NB4 (cell line): ENCODE results near the gene RAB7A.

Source experiments
- MYC ChIP-seq: IDR thresholded peaks from 2 replicates; pipeline ENCODE4 v1.6.1; 2011; ENCODE audit warnings: low read depth, low read length
- POLR2A ChIP-seq: IDR thresholded peaks from 2 replicates; pipeline ENCODE4 v1.6.1; 2011; ENCODE audit warnings: mild to moderate bottlenecking; ENCODE audit not compliant: insufficient read length; ENCODE audit errors: extremely low read depth
- TF ChIP-seq, protein P1 (sequence below): IDR thresholded peaks from one replicate; pipeline ENCODE4 v1.5.1; 2012; ENCODE audit warnings: low read depth, low read length
- TF ChIP-seq, protein P2 (sequence below): IDR thresholded peaks from 2 replicates; pipeline ENCODE4 v1.6.1; 2011; ENCODE audit warnings: low read depth, low read length

DNA sequence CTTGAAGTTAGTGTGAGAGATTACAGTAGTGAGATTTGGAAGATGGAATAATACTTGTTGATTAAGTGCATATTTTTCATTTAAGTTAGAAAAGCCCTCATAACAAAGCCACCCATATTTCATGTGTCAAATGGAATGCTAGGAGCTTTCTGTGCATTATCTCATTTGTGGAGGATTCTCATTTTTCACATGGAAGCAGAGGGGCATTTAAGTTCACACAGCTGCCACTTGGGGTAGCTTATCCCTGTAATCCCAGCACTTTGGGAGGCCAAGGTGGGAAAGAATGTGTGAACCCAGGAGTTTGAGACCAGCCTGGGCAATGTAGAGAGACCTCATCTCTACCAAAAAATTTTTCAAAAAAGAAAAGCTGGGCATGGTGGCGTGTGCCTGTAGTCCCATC is 55.2 kb downstream of the RAB7A start:
- TF ChIP-seq, protein P1, sequence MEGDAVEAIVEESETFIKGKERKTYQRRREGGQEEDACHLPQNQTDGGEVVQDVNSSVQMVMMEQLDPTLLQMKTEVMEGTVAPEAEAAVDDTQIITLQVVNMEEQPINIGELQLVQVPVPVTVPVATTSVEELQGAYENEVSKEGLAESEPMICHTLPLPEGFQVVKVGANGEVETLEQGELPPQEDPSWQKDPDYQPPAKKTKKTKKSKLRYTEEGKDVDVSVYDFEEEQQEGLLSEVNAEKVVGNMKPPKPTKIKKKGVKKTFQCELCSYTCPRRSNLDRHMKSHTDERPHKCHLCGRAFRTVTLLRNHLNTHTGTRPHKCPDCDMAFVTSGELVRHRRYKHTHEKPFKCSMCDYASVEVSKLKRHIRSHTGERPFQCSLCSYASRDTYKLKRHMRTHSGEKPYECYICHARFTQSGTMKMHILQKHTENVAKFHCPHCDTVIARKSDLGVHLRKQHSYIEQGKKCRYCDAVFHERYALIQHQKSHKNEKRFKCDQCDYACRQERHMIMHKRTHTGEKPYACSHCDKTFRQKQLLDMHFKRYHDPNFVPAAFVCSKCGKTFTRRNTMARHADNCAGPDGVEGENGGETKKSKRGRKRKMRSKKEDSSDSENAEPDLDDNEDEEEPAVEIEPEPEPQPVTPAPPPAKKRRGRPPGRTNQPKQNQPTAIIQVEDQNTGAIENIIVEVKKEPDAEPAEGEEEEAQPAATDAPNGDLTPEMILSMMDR, result no peak
- no peak for TF ChIP-seq POLR2A
- TF ChIP-seq MYC, result no peak
- TF ChIP-seq, protein P2, sequence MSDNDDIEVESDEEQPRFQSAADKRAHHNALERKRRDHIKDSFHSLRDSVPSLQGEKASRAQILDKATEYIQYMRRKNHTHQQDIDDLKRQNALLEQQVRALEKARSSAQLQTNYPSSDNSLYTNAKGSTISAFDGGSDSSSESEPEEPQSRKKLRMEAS, result no peak
